ENCODE results near the gene SLCO1B3.

- TF ChIP-seq CTCF (conservative IDR thresholded peaks at IDR 0.05; ENCODE audit: low read depth, low read length) = peak; percentile 64
- no peak for TF ChIP-seq EZH2phosphoT487 (IDR thresholded peaks at IDR 0.05; ENCODE audit: borderline replicate concordance, low read length)
- TF ChIP-seq EZH2 (IDR thresholded peaks at IDR 0.05; ENCODE audit: low read length, unreplicated experiment) = no peak
Measured at GRCh38 chr12:20950248-20950647, 139.7 kb downstream of the SLCO1B3 start.

All from PC-3 (cell line).